Activated T-cell treated with anti-CD3 and anti-CD28 coated beads, Interleukin-2, amount 50 U/mL, for 72 hours (primary cell): Measurements from ENCODE around the gene SLC18A3. TPM values are rescaled to one million over a fixed set of nuclear protein-coding genes. Genes with fewer than 3 reads are reported as not detected.

Source experiments
- ATAC-seq, 2 donors: fragments of 150-1000 bp; cut with Tn5 transposase; replicated peaks in 1 of 2; 2 replicates each; pipeline ENCODE4 v1.10.0; 2021; ENCODE audit warnings: moderate library complexity in 2 of 2, mild to moderate bottlenecking in 1 of 2
- DNase-seq, 2 donors: peaks; one replicate each; pipeline ENCODE4 v3.0.0; 2021 to 2022; ENCODE audit warnings: mixed read lengths in 1 of 2
- H3K27ac Mint-ChIP-seq: one replicate; pipeline ENCODE4 v1.8.0; 2022; ENCODE audit warnings: mild to moderate bottlenecking, moderate library complexity, mixed read lengths
- H3K27me3 Mint-ChIP-seq: one replicate; pipeline ENCODE4 v1.8.0; 2022; ENCODE audit warnings: low read depth, mixed read lengths
- H3K36me3 Mint-ChIP-seq, 2 donors: one replicate each; pipeline ENCODE4 v1.8.0; 2022; ENCODE audit warnings: mixed read lengths in 2 of 2, mild to moderate bottlenecking in 1 of 2; ENCODE audit not compliant: insufficient read depth in 2 of 2
- H3K4me1 Mint-ChIP-seq: one replicate; pipeline ENCODE4 v1.8.0; 2022; ENCODE audit warnings: low read depth, mixed read lengths
- H3K4me3 Mint-ChIP-seq, 2 donors: one replicate each; pipeline ENCODE4 v1.8.0; 2022; ENCODE audit warnings: mild to moderate bottlenecking in 2 of 2, mixed read lengths in 2 of 2, moderate library complexity in 2 of 2
- H3K9me3 Mint-ChIP-seq, 2 donors: one replicate each; pipeline ENCODE4 v1.8.0; 2022; ENCODE audit warnings: mixed read lengths in 2 of 2
- total RNA-seq, 2 donors: library from RNA; stranded (reverse); gene quantifications; one replicate each; pipeline ENCODE4 v1.2.3, GENCODE V29; 2022

Gene SLC18A3
- total RNA-seq, 2 donors from 2014 or later = not detected

DNA sequence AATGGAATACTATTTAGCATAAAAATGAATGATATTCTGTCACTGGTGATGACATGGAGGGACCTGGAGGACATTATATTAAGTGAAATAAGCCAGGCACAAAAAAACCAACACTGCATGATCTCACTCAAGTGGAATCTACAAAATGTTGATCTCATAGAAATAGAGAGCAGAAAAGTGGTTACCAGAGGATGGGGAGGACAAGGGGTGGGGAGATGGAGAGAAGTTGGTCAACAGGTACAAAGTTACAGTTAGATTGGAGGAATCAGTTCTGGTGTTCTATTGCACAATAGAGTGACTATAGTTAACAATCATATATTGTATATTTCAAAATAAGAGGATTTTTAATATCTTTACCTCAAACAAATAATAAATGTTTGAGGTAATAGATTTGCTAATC, 24.7 kb upstream of the SLC18A3 start:
- Mint-ChIP-seq H3K4me1 (no peaks in the 10 kb centered on the region), H3K4me3 (no peak overlapping the region), H3K27me3 (peaks cover 61% of the 10 kb centered on the region), H3K27ac (no peak overlapping the region), H3K9me3 (peaks cover 2 to 4% of the 10 kb centered on the region in 2 donors), H3K36me3 (peaks cover 1 to 4% of the 10 kb centered on the region in 2 donors)
- ATAC-seq (no peak), DNase-seq (no peak)

GRCh38 chr10:49587981-49588380, 22.1 kb upstream of the SLC18A3 start:
- no peak for DNase-seq
- Mint-ChIP-seq H3K27ac (no peak overlapping the region), H3K4me3 (no peak overlapping the region), H3K27me3 (peaks cover 54% of the 10 kb centered on the region), H3K9me3 (peaks cover 2 to 4% of the 10 kb centered on the region in 2 donors), H3K36me3 (peaks cover 1 to 4% of the 10 kb centered on the region in 2 donors), H3K4me1 (peaks cover 2% of the 10 kb centered on the region)
- no peak for ATAC-seq

- ATAC-seq (peak; percentile 58 to 64), DNase-seq (peak; percentile 61 to 64)
- H3K27me3 Mint-ChIP-seq = peaks cover 38% of the 10 kb centered on the region
- peaks cover 2 to 4% of the 10 kb centered on the region in 2 donors for H3K9me3 Mint-ChIP-seq
- peaks cover 1 to 4% of the 10 kb centered on the region in 2 donors for H3K36me3 Mint-ChIP-seq
- H3K4me1 Mint-ChIP-seq = peaks cover 6% of the 10 kb centered on the region
- H3K4me3 Mint-ChIP-seq = no peak overlapping the region
- no peak overlapping the region for H3K27ac Mint-ChIP-seq
Measured at GRCh38 chr10:49592726-49593563, 17.2 kb upstream of the SLC18A3 start.

- no peak for DNase-seq
- peaks cover 2 to 4% of the 10 kb centered on the region in 2 donors for H3K9me3 Mint-ChIP-seq
Measured at GRCh38 chr10:49593564-49593875, 16.6 kb upstream of the SLC18A3 start.

GRCh38 chr10:49593998-49594397, 16.1 kb upstream of the SLC18A3 start:
- no peak overlapping the region for H3K27ac Mint-ChIP-seq
- ATAC-seq (no peak), DNase-seq (no peak)
- H3K36me3 Mint-ChIP-seq = peaks cover 1 to 4% of the 10 kb centered on the region in 2 donors
- peaks cover 6% of the 10 kb centered on the region for H3K4me1 Mint-ChIP-seq
- H3K27me3 Mint-ChIP-seq = peaks cover 37% of the 10 kb centered on the region
- peaks cover 2 to 4% of the 10 kb centered on the region in 2 donors for H3K9me3 Mint-ChIP-seq
- H3K4me3 Mint-ChIP-seq = no peak overlapping the region

More at GRCh38 chr10:49593564-49593875, 16.6 kb upstream of the SLC18A3 start:
- H3K4me3 Mint-ChIP-seq = no peak overlapping the region
- peaks cover 38% of the 10 kb centered on the region for H3K27me3 Mint-ChIP-seq
- peaks cover 1 to 4% of the 10 kb centered on the region in 2 donors for H3K36me3 Mint-ChIP-seq
- H3K4me1 Mint-ChIP-seq = peaks cover 6% of the 10 kb centered on the region
- ATAC-seq = no peak
- H3K27ac Mint-ChIP-seq = no peak overlapping the region

- Mint-ChIP-seq H3K36me3 (no peaks in the 10 kb centered on the region), H3K27me3 (peaks cover 31% of the 10 kb centered on the region), H3K4me1 (peaks cover 6% of the 10 kb centered on the region), H3K4me3 (no peak overlapping the region), H3K9me3 (no peaks in the 10 kb centered on the region), H3K27ac (no peak overlapping the region)
- DNase-seq (peak; percentile 20 to 21), ATAC-seq (no peak)
Measured at GRCh38 chr10:49594594-49594993, 15.5 kb upstream of the SLC18A3 start.

GRCh38 chr10:49595003-49595712, 15.0 kb upstream of the SLC18A3 start:
- Mint-ChIP-seq H3K4me3 (no peak overlapping the region), H3K9me3 (no peaks in the 10 kb centered on the region), H3K36me3 (no peaks in the 10 kb centered on the region), H3K27me3 (peaks cover 30% of the 10 kb centered on the region), H3K27ac (no peak overlapping the region), H3K4me1 (peaks cover 6% of the 10 kb centered on the region)
- DNase-seq (no peak), ATAC-seq (no peak)

DNA sequence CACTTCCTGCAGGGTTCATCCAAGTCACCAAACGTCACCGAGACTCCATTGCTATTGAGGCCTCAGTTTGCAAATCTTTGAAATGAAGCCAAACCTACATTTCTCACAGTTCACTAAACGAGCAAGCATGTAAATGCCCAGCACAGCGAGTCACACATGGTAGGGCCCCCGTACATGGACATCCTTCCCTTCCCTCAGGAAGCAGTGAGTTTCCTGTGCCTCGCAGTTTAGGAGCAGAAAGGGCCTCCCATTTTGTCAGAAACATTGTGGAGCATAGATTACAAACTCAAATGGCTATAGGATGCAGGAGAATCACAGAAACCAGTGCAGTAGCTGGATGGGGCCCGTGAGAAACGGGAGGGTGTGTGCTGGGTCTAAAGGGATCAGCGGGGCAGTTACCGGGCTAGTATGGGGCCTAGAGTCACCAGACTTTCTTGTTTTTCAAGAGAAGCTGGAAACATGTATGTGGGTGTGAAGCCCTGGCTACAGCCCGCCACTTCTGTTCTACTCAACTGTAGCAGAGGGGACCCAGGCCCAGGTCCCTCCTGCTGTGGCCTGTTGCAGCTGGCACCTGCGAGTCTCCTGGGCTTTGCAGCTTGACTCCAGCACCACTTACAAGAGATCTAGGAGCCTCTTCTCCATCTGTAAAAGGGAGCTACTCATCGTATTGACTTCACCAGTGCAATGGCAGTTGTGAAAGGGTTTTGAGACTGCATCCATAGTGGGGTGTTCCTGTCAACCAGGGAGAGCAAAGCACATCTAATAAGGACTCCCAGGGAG, 14.2 kb upstream of the SLC18A3 start:
- ATAC-seq (no peak), DNase-seq (no peak)
- no peak overlapping the region for H3K27ac Mint-ChIP-seq
- H3K4me1 Mint-ChIP-seq = peaks cover 6% of the 10 kb centered on the region
- H3K4me3 Mint-ChIP-seq = no peak overlapping the region
- peaks cover 35% of the 10 kb centered on the region for H3K27me3 Mint-ChIP-seq
- H3K9me3 Mint-ChIP-seq = no peaks in the 10 kb centered on the region
- H3K36me3 Mint-ChIP-seq = no peaks in the 10 kb centered on the region

DNA sequence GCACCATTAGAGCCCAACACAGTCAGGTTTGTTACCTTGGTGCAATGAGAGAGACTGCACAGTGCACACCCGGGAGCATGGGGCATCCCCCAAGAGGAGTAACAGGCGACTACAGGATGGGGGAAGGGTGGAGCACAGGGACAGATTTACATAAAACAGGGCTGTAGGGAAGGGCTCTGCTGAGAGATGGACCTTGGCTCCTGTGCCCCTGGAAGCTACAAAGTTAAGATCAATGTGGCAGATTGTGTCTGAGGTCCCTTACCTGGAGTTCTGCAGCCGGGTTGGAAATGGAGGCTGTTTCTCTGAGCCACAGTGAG, 13.7 kb upstream of the SLC18A3 start:
- Mint-ChIP-seq H3K27ac (no peak overlapping the region), H3K4me3 (no peak overlapping the region), H3K36me3 (no peaks in the 10 kb centered on the region), H3K4me1 (peaks cover 6% of the 10 kb centered on the region), H3K27me3 (peaks cover 38% of the 10 kb centered on the region), H3K9me3 (no peaks in the 10 kb centered on the region)
- no peak for ATAC-seq
- DNase-seq = no peak

GRCh38 chr10:49596836-49597235, 13.3 kb upstream of the SLC18A3 start:
- H3K27me3 Mint-ChIP-seq = peaks cover 38% of the 10 kb centered on the region
- peaks cover 6% of the 10 kb centered on the region for H3K4me1 Mint-ChIP-seq
- H3K9me3 Mint-ChIP-seq = no peaks in the 10 kb centered on the region
- no peak overlapping the region for H3K4me3 Mint-ChIP-seq
- DNase-seq = no peak
- H3K27ac Mint-ChIP-seq = no peak overlapping the region
- ATAC-seq = no peak
- no peaks in the 10 kb centered on the region for H3K36me3 Mint-ChIP-seq

- peaks cover 6% of the 10 kb centered on the region for H3K4me1 Mint-ChIP-seq
- no peak overlapping the region for H3K27ac Mint-ChIP-seq
- peaks cover 35% of the 10 kb centered on the region for H3K27me3 Mint-ChIP-seq
- no peaks in the 10 kb centered on the region for H3K36me3 Mint-ChIP-seq
- H3K4me3 Mint-ChIP-seq = no peak overlapping the region
- no peak for ATAC-seq
- no peaks in the 10 kb centered on the region for H3K9me3 Mint-ChIP-seq
- DNase-seq = no peak
Measured at GRCh38 chr10:49597426-49598163, 12.5 kb upstream of the SLC18A3 start.

- no peak overlapping the region for H3K27ac Mint-ChIP-seq
- H3K36me3 Mint-ChIP-seq = no peaks in the 10 kb centered on the region
- no peak for ATAC-seq
- H3K4me1 Mint-ChIP-seq = peaks cover under 1% of the 10 kb centered on the region
- H3K4me3 Mint-ChIP-seq = no peak overlapping the region
- no peak for DNase-seq
- H3K27me3 Mint-ChIP-seq = peaks cover 31% of the 10 kb centered on the region
- no peaks in the 10 kb centered on the region for H3K9me3 Mint-ChIP-seq
Measured at GRCh38 chr10:49598164-49598856, 11.8 kb upstream of the SLC18A3 start.
